Measurements from ENCODE around the gene SMIM41.

Gene SMIM41

GRCh38 chr12:52050758-52051541 is 28.6 kb upstream of the SMIM41 start, which contains the start of gene NR4A1:
Gene NR4A1, plus strand, starts transcription at chr12:52051442. Its CDS starts 2,887 bp downstream, at chr12:52054329.
- DNase-seq: no peak

GRCh38 chr12:52052468-52053186 is 26.9 kb upstream of the SMIM41 start:
- DNase-seq: no peak

GRCh38 chr12:52053536-52054209 is 25.8 kb upstream of the SMIM41 start:
- DNase-seq: no peak

- DNase-seq: no peak
Measured at GRCh38 chr12:52054231-52054832, 25.2 kb upstream of the SMIM41 start.

GRCh38 chr12:52054833-52055730 is 24.4 kb upstream of the SMIM41 start:
- no peak for DNase-seq

GRCh38 chr12:52055731-52056711 is 23.5 kb upstream of the SMIM41 start:
- no peak for DNase-seq

GRCh38 chr12:52056801-52057637 is 22.5 kb upstream of the SMIM41 start:
- DNase-seq: no peak

- no peak for DNase-seq
Measured at GRCh38 chr12:52057638-52058576, 21.6 kb upstream of the SMIM41 start.

- peak; percentile 11 for DNase-seq
Measured at GRCh38 chr12:52058631-52059361, 20.7 kb upstream of the SMIM41 start.

- DNase-seq: no peak
Measured at GRCh38 chr12:52059582-52060497, 19.7 kb upstream of the SMIM41 start.

GRCh38 chr12:52060498-52061177 is 18.9 kb upstream of the SMIM41 start:
- DNase-seq: no peak

- DNase-seq: no peak
Measured at GRCh38 chr12:52061470-52062166, 17.9 kb upstream of the SMIM41 start.

- no peak for DNase-seq
Measured at GRCh38 chr12:52062167-52063081, 17.1 kb upstream of the SMIM41 start.

All from DMS 273 treated with DMSO at 0.1 percent for 48 hours (cell line).